ENCODE measurements around the gene NARS2.
"Not testable (repeated sequence)": the region's sequence is repeated elsewhere in the genome, so short reads cannot be mapped to it uniquely, and the experiment has no call there.

The NARS2 gene

GRCh38 chr11:78532991-78533390, 41.7 kb downstream of the NARS2 start:
- Histone ChIP-seq H3K9ac (ENCODE audit: low read depth in 1 of 2, low read length in 2 of 2) (no peak overlapping the region), H3K4me3 (ENCODE audit: low read depth in 1 of 2, low read length in 2 of 2) (no peak overlapping the region), H3K36me3 (ENCODE audit: control insufficient read depth in 1 of 2, insufficient read depth in 2 of 2, low read length in 2 of 2) (peaks cover 0 to 10% of the 10 kb centered on the region in 2 donors), H3K27ac (ENCODE audit: low read depth, low read length) (no peak overlapping the region), H3K4me1 (ENCODE audit: control insufficient read depth in 1 of 2, insufficient read depth in 2 of 2, low read length in 2 of 2) (no peaks in the 10 kb centered on the region), H3K9me3 (ENCODE audit: control insufficient read depth in 1 of 2, low read length in 2 of 2) (no peaks in the 10 kb centered on the region), H3K27me3 (ENCODE audit: control insufficient read depth in 1 of 2, insufficient read depth in 2 of 2, low read length in 2 of 2) (no peaks in the 10 kb centered on the region)

GRCh38 chr11:78526497-78527146, 48.0 kb downstream of the NARS2 start:
- Histone ChIP-seq H3K4me1 (ENCODE audit: control insufficient read depth in 1 of 2, insufficient read depth in 2 of 2, low read length in 2 of 2) (no peaks in the 10 kb centered on the region), H3K4me3 (ENCODE audit: low read depth in 1 of 2, low read length in 2 of 2) (no peak overlapping the region), H3K9me3 (ENCODE audit: control insufficient read depth in 1 of 2, low read length in 2 of 2) (no peaks in the 10 kb centered on the region), H3K36me3 (ENCODE audit: control insufficient read depth in 1 of 2, insufficient read depth in 2 of 2, low read length in 2 of 2) (no peaks in the 10 kb centered on the region), H3K27ac (ENCODE audit: low read depth, low read length) (no peak overlapping the region), H3K27me3 (ENCODE audit: control insufficient read depth in 1 of 2, insufficient read depth in 2 of 2, low read length in 2 of 2) (no peaks in the 10 kb centered on the region), H3K9ac (ENCODE audit: low read depth in 1 of 2, low read length in 2 of 2) (no peak overlapping the region)

- Histone ChIP-seq H3K27me3 (ENCODE audit: control insufficient read depth in 1 of 2, insufficient read depth in 2 of 2, low read length in 2 of 2) (no peaks in the 10 kb centered on the region), H3K9me3 (ENCODE audit: control insufficient read depth in 1 of 2, low read length in 2 of 2) (no peaks in the 10 kb centered on the region), H3K4me1 (ENCODE audit: control insufficient read depth in 1 of 2, insufficient read depth in 2 of 2, low read length in 2 of 2) (no peaks in the 10 kb centered on the region), H3K36me3 (ENCODE audit: control insufficient read depth in 1 of 2, insufficient read depth in 2 of 2, low read length in 2 of 2) (no peaks in the 10 kb centered on the region), H3K9ac (ENCODE audit: low read depth in 1 of 2, low read length in 2 of 2) (no peak overlapping the region), H3K27ac (ENCODE audit: low read depth, low read length) (no peak overlapping the region), H3K4me3 (ENCODE audit: low read depth in 1 of 2, low read length in 2 of 2) (no peak overlapping the region)
These were observed 48.9 kb downstream of the NARS2 start for GRCh38 chr11:78525720-78526119.

- H3K27ac ChIP-seq (ENCODE audit: low read depth, low read length), result no peak overlapping the region
- H3K9ac ChIP-seq (ENCODE audit: low read depth in 1 of 2, low read length in 2 of 2), result no peak overlapping the region
- no peaks in the 10 kb centered on the region for H3K27me3 ChIP-seq (ENCODE audit: control insufficient read depth in 1 of 2, insufficient read depth in 2 of 2, low read length in 2 of 2)
- no peak overlapping the region for H3K4me3 ChIP-seq (ENCODE audit: low read depth in 1 of 2, low read length in 2 of 2)
- H3K4me1 ChIP-seq (ENCODE audit: control insufficient read depth in 1 of 2, insufficient read depth in 2 of 2, low read length in 2 of 2), result no peaks in the 10 kb centered on the region
- no peaks in the 10 kb centered on the region for H3K36me3 ChIP-seq (ENCODE audit: control insufficient read depth in 1 of 2, insufficient read depth in 2 of 2, low read length in 2 of 2)
- no peaks in the 10 kb centered on the region for H3K9me3 ChIP-seq (ENCODE audit: control insufficient read depth in 1 of 2, low read length in 2 of 2)
These were observed 54.4 kb downstream of the NARS2 start for GRCh38 chr11:78520230-78520629.

- Histone ChIP-seq H3K4me3 (ENCODE audit: low read depth in 1 of 2, low read length in 2 of 2) (no peak overlapping the region), H3K27ac (ENCODE audit: low read depth, low read length) (no peak overlapping the region), H3K36me3 (ENCODE audit: control insufficient read depth in 1 of 2, insufficient read depth in 2 of 2, low read length in 2 of 2) (no peaks in the 10 kb centered on the region), H3K4me1 (ENCODE audit: control insufficient read depth in 1 of 2, insufficient read depth in 2 of 2, low read length in 2 of 2) (no peaks in the 10 kb centered on the region), H3K9me3 (ENCODE audit: control insufficient read depth in 1 of 2, low read length in 2 of 2) (no peaks in the 10 kb centered on the region), H3K9ac (ENCODE audit: low read depth in 1 of 2, low read length in 2 of 2) (no peak overlapping the region), H3K27me3 (ENCODE audit: control insufficient read depth in 1 of 2, insufficient read depth in 2 of 2, low read length in 2 of 2) (no peaks in the 10 kb centered on the region)
These were observed 58.4 kb downstream of the NARS2 start for GRCh38 chr11:78516281-78516680.

GRCh38 chr11:78514922-78515502, 59.7 kb downstream of the NARS2 start:
- Histone ChIP-seq H3K36me3 (ENCODE audit: control insufficient read depth in 1 of 2, insufficient read depth in 2 of 2, low read length in 2 of 2) (no peaks in the 10 kb centered on the region), H3K27me3 (ENCODE audit: control insufficient read depth in 1 of 2, insufficient read depth in 2 of 2, low read length in 2 of 2) (no peaks in the 10 kb centered on the region), H3K9me3 (ENCODE audit: control insufficient read depth in 1 of 2, low read length in 2 of 2) (peaks cover 0 to 4% of the 10 kb centered on the region in 2 donors), H3K4me3 (ENCODE audit: low read depth in 1 of 2, low read length in 2 of 2) (no peak overlapping the region), H3K9ac (ENCODE audit: low read depth in 1 of 2, low read length in 2 of 2) (no peak overlapping the region), H3K4me1 (ENCODE audit: control insufficient read depth in 1 of 2, insufficient read depth in 2 of 2, low read length in 2 of 2) (no peaks in the 10 kb centered on the region), H3K27ac (ENCODE audit: low read depth, low read length) (no peak overlapping the region)

GRCh38 chr11:78513085-78513484, 61.6 kb downstream of the NARS2 start:
- not testable (repeated sequence) for H3K27me3 ChIP-seq (ENCODE audit: control insufficient read depth in 1 of 2, insufficient read depth in 2 of 2, low read length in 2 of 2); H3K9me3 ChIP-seq (ENCODE audit: control insufficient read depth in 1 of 2, low read length in 2 of 2); H3K4me3 ChIP-seq (ENCODE audit: low read depth in 1 of 2, low read length in 2 of 2); H3K36me3 ChIP-seq (ENCODE audit: control insufficient read depth in 1 of 2, insufficient read depth in 2 of 2, low read length in 2 of 2); H3K27ac ChIP-seq (ENCODE audit: low read depth, low read length); H3K4me1 ChIP-seq (ENCODE audit: control insufficient read depth in 1 of 2, insufficient read depth in 2 of 2, low read length in 2 of 2); H3K9ac ChIP-seq (ENCODE audit: low read depth in 1 of 2, low read length in 2 of 2)

- H3K27me3 ChIP-seq (ENCODE audit: control insufficient read depth in 1 of 2, insufficient read depth in 2 of 2, low read length in 2 of 2), result no peaks in the 10 kb centered on the region
- peaks cover 0 to 5% of the 10 kb centered on the region in 2 donors for H3K9me3 ChIP-seq (ENCODE audit: control insufficient read depth in 1 of 2, low read length in 2 of 2)
- no peak overlapping the region for H3K9ac ChIP-seq (ENCODE audit: low read depth in 1 of 2, low read length in 2 of 2)
- H3K4me3 ChIP-seq (ENCODE audit: low read depth in 1 of 2, low read length in 2 of 2), result no peak overlapping the region
- H3K36me3 ChIP-seq (ENCODE audit: control insufficient read depth in 1 of 2, insufficient read depth in 2 of 2, low read length in 2 of 2), result no peaks in the 10 kb centered on the region
- H3K27ac ChIP-seq (ENCODE audit: low read depth, low read length), result no peak overlapping the region
- no peaks in the 10 kb centered on the region for H3K4me1 ChIP-seq (ENCODE audit: control insufficient read depth in 1 of 2, insufficient read depth in 2 of 2, low read length in 2 of 2)
These were observed 64.1 kb downstream of the NARS2 start for GRCh38 chr11:78510597-78510996.

- H3K36me3 ChIP-seq (ENCODE audit: control insufficient read depth in 1 of 2, insufficient read depth in 2 of 2, low read length in 2 of 2), result no peaks in the 10 kb centered on the region
- no peak overlapping the region for H3K4me3 ChIP-seq (ENCODE audit: low read depth in 1 of 2, low read length in 2 of 2)
- no peak overlapping the region for H3K27ac ChIP-seq (ENCODE audit: low read depth, low read length)
- H3K9me3 ChIP-seq (ENCODE audit: control insufficient read depth in 1 of 2, low read length in 2 of 2), result peaks cover 0 to 5% of the 10 kb centered on the region in 2 donors
- no peaks in the 10 kb centered on the region for H3K4me1 ChIP-seq (ENCODE audit: control insufficient read depth in 1 of 2, insufficient read depth in 2 of 2, low read length in 2 of 2)
- H3K27me3 ChIP-seq (ENCODE audit: control insufficient read depth in 1 of 2, insufficient read depth in 2 of 2, low read length in 2 of 2), result no peaks in the 10 kb centered on the region
- no peak overlapping the region for H3K9ac ChIP-seq (ENCODE audit: low read depth in 1 of 2, low read length in 2 of 2)
These were observed 64.6 kb downstream of the NARS2 start for GRCh38 chr11:78510025-78510596.

- Histone ChIP-seq H3K9ac (ENCODE audit: low read depth in 1 of 2, low read length in 2 of 2) (no peak overlapping the region), H3K36me3 (ENCODE audit: control insufficient read depth in 1 of 2, insufficient read depth in 2 of 2, low read length in 2 of 2) (no peaks in the 10 kb centered on the region)
These were observed 70.0 kb downstream of the NARS2 start for GRCh38 chr11:78504708-78505107.

More at GRCh38 chr11:78504708-78505107, 70.0 kb downstream of the NARS2 start:
- Histone ChIP-seq H3K4me3 (ENCODE audit: low read depth in 1 of 2, low read length in 2 of 2) (no peak overlapping the region), H3K9me3 (ENCODE audit: control insufficient read depth in 1 of 2, low read length in 2 of 2) (no peaks in the 10 kb centered on the region), H3K27ac (ENCODE audit: low read depth, low read length) (no peak overlapping the region), H3K27me3 (ENCODE audit: control insufficient read depth in 1 of 2, insufficient read depth in 2 of 2, low read length in 2 of 2) (no peaks in the 10 kb centered on the region), H3K4me1 (ENCODE audit: control insufficient read depth in 1 of 2, insufficient read depth in 2 of 2, low read length in 2 of 2) (no peaks in the 10 kb centered on the region)

All from duodenal mucosa (tissue), 2 donors.